ENCODE measurements around the gene PLCD3. TPM values are rescaled to one million over a fixed set of nuclear protein-coding genes. Genes with fewer than 3 reads are reported as not detected.
"Not testable (repeated sequence)": the region's sequence is repeated elsewhere in the genome, so short reads cannot be mapped to it uniquely, and the experiment has no call there.

Gene PLCD3
- total RNA-seq, 2 experiments from 2014 or later = 4.2 to 4.9 TPM

- DNase-seq = no peak
- POLR2A ChIA-PET = no interaction called here
These were observed 4.6 kb downstream of the PLCD3 start for GRCh38 chr17:45127548-45128300.

GRCh38 chr17:45127207-45127547, 5.1 kb downstream of the PLCD3 start:
- no peaks in the 10 kb centered on the region for H3K4me1 Mint-ChIP-seq
- H3K9me3 Mint-ChIP-seq = no peaks in the 10 kb centered on the region
- POLR2A ChIA-PET = no interaction called here
- H3K27me3 Mint-ChIP-seq = peaks cover 13% of the 10 kb centered on the region
- no peak for DNase-seq
- H3K4me3 Mint-ChIP-seq = no peak overlapping the region
- no peaks in the 10 kb centered on the region for H3K36me3 Mint-ChIP-seq
- ATAC-seq (ENCODE audit: low read depth) = no peak
- no peak overlapping the region for H3K27ac Mint-ChIP-seq

More at GRCh38 chr17:45127548-45128300, 4.6 kb downstream of the PLCD3 start:
- no peaks in the 10 kb centered on the region for H3K36me3 Mint-ChIP-seq
- no peak overlapping the region for H3K27ac Mint-ChIP-seq
- H3K4me1 Mint-ChIP-seq = no peaks in the 10 kb centered on the region
- peaks cover 13% of the 10 kb centered on the region for H3K27me3 Mint-ChIP-seq
- H3K4me3 Mint-ChIP-seq = no peak overlapping the region
- ATAC-seq (ENCODE audit: low read depth) = no peak
- no peaks in the 10 kb centered on the region for H3K9me3 Mint-ChIP-seq

GRCh38 chr17:45125509-45125908, 6.8 kb downstream of the PLCD3 start:
- POLR2A ChIA-PET = interaction anchor here (0.6 kb wide), 1 partner anchor 156 kb away, joined by 3 read pairs; no protein-coding TSS in a partner anchor
- no peaks in the 10 kb centered on the region for H3K4me1 Mint-ChIP-seq
- ATAC-seq (ENCODE audit: low read depth) = no peak
- no peaks in the 10 kb centered on the region for H3K9me3 Mint-ChIP-seq
- H3K36me3 Mint-ChIP-seq = no peaks in the 10 kb centered on the region
- DNase-seq = no peak
- no peak overlapping the region for H3K27ac Mint-ChIP-seq
- H3K27me3 Mint-ChIP-seq = peaks cover 9% of the 10 kb centered on the region
- H3K4me3 Mint-ChIP-seq = no peak overlapping the region

GRCh38 chr17:45124797-45125122, 7.6 kb downstream of the PLCD3 start:
- H3K27me3 Mint-ChIP-seq; H3K9me3 Mint-ChIP-seq; H3K27ac Mint-ChIP-seq; ATAC-seq (ENCODE audit: low read depth); H3K4me1 Mint-ChIP-seq; DNase-seq; H3K36me3 Mint-ChIP-seq; H3K4me3 Mint-ChIP-seq: not testable (repeated sequence)
- POLR2A ChIA-PET = interaction anchor here (0.6 kb wide), 1 partner anchor 156 kb away, joined by 3 read pairs; no protein-coding TSS in a partner anchor

- no peaks in the 10 kb centered on the region for H3K4me1 Mint-ChIP-seq
- H3K9me3 Mint-ChIP-seq = no peaks in the 10 kb centered on the region
- POLR2A ChIA-PET = no interaction called here
- H3K27me3 Mint-ChIP-seq = peaks cover 9% of the 10 kb centered on the region
- no peak overlapping the region for H3K4me3 Mint-ChIP-seq
- DNase-seq (no peak), ATAC-seq (ENCODE audit: low read depth) (peak; percentile 9)
- H3K27ac Mint-ChIP-seq = no peak overlapping the region
- H3K36me3 Mint-ChIP-seq = no peaks in the 10 kb centered on the region
These were observed 8.2 kb downstream of the PLCD3 start for GRCh38 chr17:45123930-45124796.

- no peak for ATAC-seq (ENCODE audit: low read depth)
- Mint-ChIP-seq H3K27ac (no peak overlapping the region), H3K4me3 (no peak overlapping the region), H3K36me3 (no peaks in the 10 kb centered on the region), H3K4me1 (no peaks in the 10 kb centered on the region), H3K9me3 (no peaks in the 10 kb centered on the region), H3K27me3 (peaks cover 9% of the 10 kb centered on the region)
- DNase-seq = no peak
- POLR2A ChIA-PET = no interaction called here
These were observed 9.1 kb downstream of the PLCD3 start for GRCh38 chr17:45123076-45123770.

- Mint-ChIP-seq H3K4me3 (no peak overlapping the region), H3K4me1 (no peaks in the 10 kb centered on the region), H3K27ac (no peak overlapping the region), H3K9me3 (no peaks in the 10 kb centered on the region), H3K27me3 (peaks cover 11% of the 10 kb centered on the region), H3K36me3 (no peaks in the 10 kb centered on the region)
- ATAC-seq (ENCODE audit: low read depth) (peak; percentile 27), DNase-seq (no peak)
- POLR2A ChIA-PET = no interaction called here
These were observed 11.3 kb downstream of the PLCD3 start for GRCh38 chr17:45121055-45121454.

GRCh38 chr17:45120558-45120957, 11.8 kb downstream of the PLCD3 start:
- POLR2A ChIA-PET = no interaction called here
- H3K27me3 Mint-ChIP-seq = peaks cover 11% of the 10 kb centered on the region
- H3K36me3 Mint-ChIP-seq = no peaks in the 10 kb centered on the region

GRCh38 chr17:45119964-45120363, 12.4 kb downstream of the PLCD3 start:
- no peaks in the 10 kb centered on the region for H3K9me3 Mint-ChIP-seq
- no peak overlapping the region for H3K27ac Mint-ChIP-seq
- DNase-seq (no peak), ATAC-seq (ENCODE audit: low read depth) (no peak)
- peaks cover 11% of the 10 kb centered on the region for H3K27me3 Mint-ChIP-seq
- H3K4me1 Mint-ChIP-seq = no peaks in the 10 kb centered on the region
- POLR2A ChIA-PET = no interaction called here
- H3K4me3 Mint-ChIP-seq = no peak overlapping the region
- no peaks in the 10 kb centered on the region for H3K36me3 Mint-ChIP-seq

More at GRCh38 chr17:45120558-45120957, 11.8 kb downstream of the PLCD3 start:
- H3K4me1 Mint-ChIP-seq = no peaks in the 10 kb centered on the region
- no peaks in the 10 kb centered on the region for H3K9me3 Mint-ChIP-seq
- ATAC-seq (ENCODE audit: low read depth) (no peak), DNase-seq (no peak)
- H3K4me3 Mint-ChIP-seq = no peak overlapping the region
- H3K27ac Mint-ChIP-seq = no peak overlapping the region

- no peaks in the 10 kb centered on the region for H3K9me3 Mint-ChIP-seq
- POLR2A ChIA-PET = no interaction called here
- no peaks in the 10 kb centered on the region for H3K4me1 Mint-ChIP-seq
- DNase-seq (no peak), ATAC-seq (ENCODE audit: low read depth) (no peak)
- H3K27me3 Mint-ChIP-seq = peaks cover 11% of the 10 kb centered on the region
- H3K4me3 Mint-ChIP-seq = no peak overlapping the region
- H3K27ac Mint-ChIP-seq = no peak overlapping the region
- H3K36me3 Mint-ChIP-seq = no peaks in the 10 kb centered on the region
These were observed 13.6 kb downstream of the PLCD3 start for GRCh38 chr17:45118691-45119090.

GRCh38 chr17:45117848-45118646, 14.3 kb downstream of the PLCD3 start:
- H3K9me3 Mint-ChIP-seq = no peaks in the 10 kb centered on the region
- POLR2A ChIA-PET = no interaction called here
- ATAC-seq (ENCODE audit: low read depth) = no peak
- peaks cover 11% of the 10 kb centered on the region for H3K27me3 Mint-ChIP-seq
- no peak overlapping the region for H3K4me3 Mint-ChIP-seq
- H3K36me3 Mint-ChIP-seq = no peaks in the 10 kb centered on the region
- no peak for DNase-seq
- H3K27ac Mint-ChIP-seq = no peak overlapping the region
- H3K4me1 Mint-ChIP-seq = no peaks in the 10 kb centered on the region

GRCh38 chr17:45117334-45117733, 15.0 kb downstream of the PLCD3 start:
- Mint-ChIP-seq H3K4me1 (no peaks in the 10 kb centered on the region), H3K27ac (no peak overlapping the region), H3K27me3 (peaks cover 11% of the 10 kb centered on the region), H3K4me3 (no peak overlapping the region), H3K36me3 (no peaks in the 10 kb centered on the region), H3K9me3 (no peaks in the 10 kb centered on the region)
- POLR2A ChIA-PET = no interaction called here
- DNase-seq (no peak), ATAC-seq (ENCODE audit: low read depth) (no peak)

GRCh38 chr17:45116434-45117016, 15.8 kb downstream of the PLCD3 start:
- Mint-ChIP-seq H3K27ac (no peak overlapping the region), H3K4me3 (no peak overlapping the region), H3K9me3 (no peaks in the 10 kb centered on the region), H3K36me3 (no peaks in the 10 kb centered on the region), H3K4me1 (no peaks in the 10 kb centered on the region), H3K27me3 (peaks cover 6% of the 10 kb centered on the region)
- DNase-seq (no peak), ATAC-seq (ENCODE audit: low read depth) (no peak)
- POLR2A ChIA-PET = no interaction called here
